AG20443 (cell line): ENCODE measurements around the gene DOK6.
"Not testable (repeated sequence)": the region's sequence is repeated elsewhere in the genome, so short reads cannot be mapped to it uniquely, and the experiment has no call there.

ENCODE experiments used
- DNase-seq: peaks from one replicate; pipeline ENCODE4 v3.0.0; 2012; ENCODE audit warnings: low spot score, mixed read lengths

Gene DOK6

GRCh38 chr18:69871363-69871762 lies 470.7 kb downstream of the DOK6 start:
- DNase-seq, result no peak

GRCh38 chr18:69872661-69873060 lies 472.0 kb downstream of the DOK6 start:
- DNase-seq, result no peak

GRCh38 chr18:69874058-69874457 lies 473.4 kb downstream of the DOK6 start:
- DNase-seq, result peak; percentile 44

GRCh38 chr18:69876490-69876889 lies 475.8 kb downstream of the DOK6 start:
- no peak for DNase-seq

GRCh38 chr18:69878213-69878933 lies 477.7 kb downstream of the DOK6 start:
- DNase-seq, result no peak

- not testable (repeated sequence) for DNase-seq
Measured at GRCh38 chr18:69879051-69879450, 478.4 kb downstream of the DOK6 start.

GRCh38 chr18:69880083-69880482 lies 479.4 kb downstream of the DOK6 start:
- DNase-seq, result no peak

- DNase-seq, result no peak
Measured at GRCh38 chr18:69882965-69883668, 482.4 kb downstream of the DOK6 start.

GRCh38 chr18:69883781-69884180 lies 483.1 kb downstream of the DOK6 start:
- DNase-seq, result no peak

GRCh38 chr18:69885355-69885754 lies 484.7 kb downstream of the DOK6 start:
- DNase-seq, result no peak

GRCh38 chr18:69885841-69886531 lies 485.3 kb downstream of the DOK6 start:
- DNase-seq, result no peak

- DNase-seq, result no peak
Measured at GRCh38 chr18:69887256-69887655, 486.6 kb downstream of the DOK6 start.

GRCh38 chr18:69889009-69889408 lies 488.3 kb downstream of the DOK6 start:
- DNase-seq, result no peak

- DNase-seq, result no peak
Measured at GRCh38 chr18:69890558-69890957, 489.9 kb downstream of the DOK6 start.

- DNase-seq, result no peak
Measured at GRCh38 chr18:69894467-69894866, 493.8 kb downstream of the DOK6 start.

- DNase-seq, result no peak
Measured at GRCh38 chr18:69895066-69896047, 494.7 kb downstream of the DOK6 start.

GRCh38 chr18:69897397-69898108 lies 496.9 kb downstream of the DOK6 start:
- DNase-seq, result no peak

GRCh38 chr18:69898241-69898861 lies 497.7 kb downstream of the DOK6 start:
- no peak for DNase-seq
